Karpas-422 (cell line): ENCODE measurements around the gene NISCH. TPM values are rescaled to one million over a fixed set of nuclear protein-coding genes. Genes with fewer than 3 reads are reported as not detected.

Experiments used
- DNase-seq: peaks from one replicate; pipeline ENCODE4 v3.0.0-alpha.2; 2015
- H2AFZ ChIP-seq: fragments of 200-600 bp; sonication (generic); 2 replicates; pipeline ENCODE4 v1.6.1; 2014; ENCODE audit warnings: antibody characterized with exemption, low read length, mixed read lengths
- H3K27ac ChIP-seq: fragments of 200-600 bp; sonication (generic); 2 replicates; pipeline ENCODE4 v1.5.1; 2014; ENCODE audit warnings: mild to moderate bottlenecking, low read length, moderate library complexity
- H3K27me3 ChIP-seq: fragments of 200-600 bp; sonication (generic); 2 replicates; pipeline ENCODE4 v1.6.1; 2014; ENCODE audit warnings: low read length, mixed read lengths
- H3K36me3 ChIP-seq: fragments of 200-600 bp; sonication (generic); 2 replicates; pipeline ENCODE4 v1.6.1; 2014; ENCODE audit warnings: low read length, mixed read lengths; ENCODE audit not compliant: insufficient read depth
- H3K4me1 ChIP-seq: fragments of 200-600 bp; sonication (generic); 2 replicates; pipeline ENCODE4 v1.6.1; 2014; ENCODE audit warnings: mild to moderate bottlenecking, low read length, mixed read lengths
- H3K4me2 ChIP-seq: fragments of 200-600 bp; sonication (generic); 2 replicates; pipeline ENCODE4 v1.6.1; 2014; ENCODE audit warnings: low read length, low read depth, mild to moderate bottlenecking; ENCODE audit not compliant: poor library complexity, severe bottlenecking
- H3K4me3 ChIP-seq: fragments of 200-600 bp; sonication (generic); 2 replicates; pipeline ENCODE4 v1.5.1; 2014; ENCODE audit warnings: mild to moderate bottlenecking, antibody characterized with exemption, low read length, mixed read lengths
- H3K79me2 ChIP-seq: fragments of 200-600 bp; sonication (generic); 2 replicates; pipeline ENCODE4 v1.6.1; 2014; ENCODE audit warnings: mild to moderate bottlenecking, low read length, mixed read lengths
- H3K9ac ChIP-seq: fragments of 200-600 bp; sonication (generic); 2 replicates; pipeline ENCODE4 v1.6.0; 2014; ENCODE audit warnings: low read length
- H3K9me2 ChIP-seq: fragments of 200-600 bp; sonication (generic), shearing (Covaris generic); replicated peaks from 2 replicates; pipeline ENCODE4 v1.6.0; 2014; ENCODE audit warnings: mild to moderate bottlenecking, low read length, moderate library complexity; ENCODE audit not compliant: insufficient read depth
- H3K9me3 ChIP-seq: fragments of 300-700, 200-600 bp; sonication (generic); 2 replicates; pipeline ENCODE4 v1.6.1; 2014; ENCODE audit warnings: low read length, mixed read lengths
- H4K20me1 ChIP-seq: fragments of 200-600 bp; sonication (generic); 2 replicates; pipeline ENCODE4 v1.6.1; 2014; ENCODE audit warnings: mild to moderate bottlenecking, antibody characterized with exemption, low read length, low read depth; ENCODE audit not compliant: insufficient read depth
- total RNA-seq: library from RNA; depleted of rRNA; stranded (reverse); fragments of >200 nt; shearing (Covaris generic); gene quantifications from 2 replicates; pipeline ENCODE4 v1.2.3, GENCODE V29; 2014; ENCODE audit warnings: low replicate concordance

Gene NISCH
- total RNA-seq, 1 experiment from 2014 or later = 44.2 TPM

DNA sequence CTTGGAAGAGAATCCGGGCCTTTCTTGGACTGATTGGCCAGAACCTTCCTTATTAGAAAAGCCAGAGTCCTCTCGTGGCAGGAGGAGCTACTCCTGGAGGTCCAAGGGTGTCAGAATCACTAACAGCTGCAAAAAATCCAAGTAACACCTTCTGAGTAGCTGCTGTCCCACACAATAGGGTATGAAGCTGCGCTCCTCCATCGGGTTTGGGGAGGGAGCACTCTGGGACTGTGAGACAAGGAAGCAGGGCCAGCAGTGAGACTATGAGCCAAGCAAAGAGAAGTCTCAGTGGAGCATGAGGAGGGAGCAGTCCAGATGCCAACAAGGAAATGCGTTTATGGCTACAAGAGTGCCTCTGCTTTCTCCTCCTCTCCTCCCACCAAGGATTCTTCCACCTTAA is 32.2 kb upstream of the NISCH start:
- Histone ChIP-seq H3K9ac (no peak overlapping the region), H3K4me2 (no peak overlapping the region), H3K4me3 (no peak overlapping the region), H3K9me2 (no peaks in the 10 kb centered on the region), H3K9me3 (no peaks in the 10 kb centered on the region), H3K4me1 (no peaks in the 10 kb centered on the region), H3K79me2 (no peaks in the 10 kb centered on the region), H3K36me3 (no peaks in the 10 kb centered on the region), H3K27me3 (no peaks in the 10 kb centered on the region; the same call in 1 of the 2 replicates), H4K20me1 (no peaks in the 10 kb centered on the region; the same call in 1 of the 2 replicates), H2AFZ (no peak overlapping the region), H3K27ac (no peak overlapping the region)
- DNase-seq = no peak

DNA sequence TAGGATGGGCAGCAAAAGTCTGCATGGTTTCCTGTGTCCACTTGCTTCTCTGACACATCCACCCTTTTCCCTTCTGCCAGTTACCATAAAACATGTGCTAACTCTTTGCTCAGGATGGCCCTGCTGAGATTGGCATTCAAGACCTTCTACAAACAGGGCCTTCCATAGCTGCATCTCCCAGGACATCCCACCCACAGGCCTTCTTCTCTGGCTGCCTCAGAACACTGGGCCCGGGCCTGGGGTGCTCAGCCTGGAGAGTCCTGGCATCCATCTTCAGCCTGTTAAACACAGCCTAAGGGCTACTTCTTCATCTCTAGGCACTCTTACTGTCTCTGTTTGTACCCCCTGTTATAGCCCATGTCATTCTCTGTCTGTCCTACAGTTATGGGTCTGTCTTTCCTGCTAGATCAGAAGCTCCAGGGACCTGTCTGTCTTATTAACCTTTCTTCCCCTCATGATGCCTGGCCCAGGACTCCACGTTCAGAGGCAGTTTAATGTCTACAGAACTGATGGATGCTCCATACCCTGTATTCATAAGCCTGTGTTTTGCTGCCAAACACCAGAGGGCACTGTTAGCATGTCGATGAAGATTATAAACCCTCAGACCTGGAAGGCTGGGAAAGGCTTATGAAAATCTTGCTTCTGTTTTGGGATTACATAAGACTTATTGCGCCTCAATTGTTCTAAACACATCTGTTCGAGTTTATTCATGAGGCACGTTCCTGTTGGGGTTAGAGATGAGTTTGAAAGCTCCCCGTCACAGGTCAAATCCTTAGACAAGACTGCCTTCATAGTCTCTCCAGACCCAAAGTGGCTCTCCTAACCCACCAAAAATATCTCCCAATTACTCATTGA is 27.0 kb upstream of the NISCH start:
- no peaks in the 10 kb centered on the region for H3K36me3 ChIP-seq
- DNase-seq = peak; percentile 80
- H4K20me1 ChIP-seq = no peaks in the 10 kb centered on the region; the same call in 1 of the 2 replicates
- H3K9me2 ChIP-seq = no peaks in the 10 kb centered on the region
- no peak overlapping the region for H3K4me3 ChIP-seq
- H3K27me3 ChIP-seq = no peaks in the 10 kb centered on the region; the same call in 1 of the 2 replicates
- peaks cover 4% of the 10 kb centered on the region; the same call in 1 of the 2 replicates for H3K4me1 ChIP-seq
- no peaks in the 10 kb centered on the region for H3K79me2 ChIP-seq
- H3K9me3 ChIP-seq = no peaks in the 10 kb centered on the region
- no peak overlapping the region for H3K4me2 ChIP-seq
- H3K27ac ChIP-seq = no peak overlapping the region
- no peak overlapping the region for H2AFZ ChIP-seq
- no peak overlapping the region for H3K9ac ChIP-seq

DNA sequence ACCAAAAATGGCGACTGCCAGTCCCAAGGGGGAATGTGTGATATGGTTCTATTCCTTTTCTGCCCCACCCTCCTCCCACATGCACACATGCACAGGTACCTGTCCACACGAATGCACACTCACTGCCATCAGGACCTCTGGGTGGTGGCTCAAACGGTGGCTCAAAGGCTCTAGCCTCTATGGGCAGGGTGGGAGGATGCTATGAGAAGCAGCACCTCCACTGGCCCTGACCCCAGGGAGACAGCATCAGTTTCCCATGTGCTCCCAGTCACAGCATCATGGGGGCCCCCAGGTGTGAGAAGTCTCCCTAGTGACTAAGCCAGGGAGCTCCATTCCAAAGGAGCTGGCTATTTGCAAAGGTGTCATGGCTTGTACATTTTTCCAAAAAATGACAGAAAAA is 26.4 kb upstream of the NISCH start:
- Histone ChIP-seq H2AFZ (no peak overlapping the region), H3K36me3 (no peaks in the 10 kb centered on the region), H3K9ac (no peak overlapping the region), H3K9me3 (no peaks in the 10 kb centered on the region), H4K20me1 (no peaks in the 10 kb centered on the region; the same call in 1 of the 2 replicates), H3K27ac (no peak overlapping the region), H3K4me2 (no peak overlapping the region), H3K27me3 (no peaks in the 10 kb centered on the region; the same call in 1 of the 2 replicates), H3K9me2 (no peaks in the 10 kb centered on the region), H3K4me3 (no peak overlapping the region), H3K4me1 (peaks cover 4% of the 10 kb centered on the region; the same call in 1 of the 2 replicates), H3K79me2 (no peaks in the 10 kb centered on the region)
- no peak for DNase-seq

DNA sequence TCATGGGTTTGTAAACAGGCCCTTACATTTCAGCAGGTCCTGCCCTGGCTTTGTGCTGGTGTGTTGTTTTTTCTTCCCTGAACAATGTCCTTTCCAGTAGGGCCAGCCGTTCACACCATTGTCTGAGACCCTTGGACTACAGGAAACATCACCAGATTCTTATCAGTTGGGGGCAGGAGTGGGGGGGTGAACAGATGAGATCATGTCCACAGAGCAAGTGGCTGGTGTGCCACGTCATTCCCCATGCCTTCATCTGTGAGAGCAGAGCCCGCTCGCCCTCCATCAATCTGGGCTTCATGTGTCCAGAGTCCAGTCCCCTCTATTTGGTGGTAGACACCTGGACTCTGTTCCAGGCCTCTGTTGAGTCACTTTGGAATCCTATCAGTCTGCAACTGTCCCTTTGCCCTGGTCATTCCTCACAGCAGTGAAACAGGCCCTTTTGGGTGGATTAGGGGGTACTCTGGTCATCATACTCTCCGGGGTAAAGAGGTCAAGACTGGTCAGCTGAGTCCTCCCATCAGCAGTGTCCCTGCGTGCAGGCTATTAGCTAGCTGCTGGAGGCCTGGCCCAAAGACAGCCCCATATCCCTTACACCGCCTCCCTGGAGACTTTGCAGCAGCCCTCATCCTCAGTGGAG is 25.5 kb upstream of the NISCH start:
- no peak overlapping the region for H3K4me2 ChIP-seq
- H3K27ac ChIP-seq = no peak overlapping the region
- H3K4me1 ChIP-seq = peaks cover 4% of the 10 kb centered on the region; the same call in 1 of the 2 replicates
- no peak overlapping the region for H3K4me3 ChIP-seq
- no peaks in the 10 kb centered on the region for H3K9me2 ChIP-seq
- no peaks in the 10 kb centered on the region; the same call in 1 of the 2 replicates for H3K27me3 ChIP-seq
- no peaks in the 10 kb centered on the region for H3K9me3 ChIP-seq
- no peaks in the 10 kb centered on the region for H3K79me2 ChIP-seq
- DNase-seq = no peak
- no peak overlapping the region for H2AFZ ChIP-seq
- H4K20me1 ChIP-seq = no peaks in the 10 kb centered on the region; the same call in 1 of the 2 replicates
- H3K9ac ChIP-seq = no peak overlapping the region
- no peaks in the 10 kb centered on the region for H3K36me3 ChIP-seq

DNA sequence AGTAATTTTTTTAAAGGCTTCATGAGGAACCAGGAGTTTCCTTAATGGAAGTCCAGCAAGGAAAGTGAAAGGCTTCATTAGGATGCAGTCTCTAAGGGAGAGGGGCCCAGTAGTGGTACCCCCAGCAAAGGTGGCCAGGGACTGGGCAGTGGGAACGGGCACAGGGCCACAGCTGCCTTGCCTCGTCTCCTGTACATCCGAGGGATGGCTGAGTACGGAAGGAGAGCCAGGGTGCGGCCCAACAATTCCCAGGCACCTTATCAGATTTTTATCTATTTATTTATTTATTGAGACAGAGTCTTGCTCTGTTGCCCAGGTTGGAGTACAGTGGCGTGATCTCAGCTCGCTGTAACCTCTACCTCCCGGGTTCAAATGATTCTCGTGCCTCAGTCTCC is 25.0 kb upstream of the NISCH start:
- H3K27me3 ChIP-seq = no peaks in the 10 kb centered on the region; the same call in 1 of the 2 replicates
- no peaks in the 10 kb centered on the region for H3K79me2 ChIP-seq
- H2AFZ ChIP-seq = no peak overlapping the region
- H3K9ac ChIP-seq = no peak overlapping the region
- H4K20me1 ChIP-seq = no peaks in the 10 kb centered on the region; the same call in 1 of the 2 replicates
- no peak for DNase-seq
- H3K36me3 ChIP-seq = no peaks in the 10 kb centered on the region
- H3K9me2 ChIP-seq = no peaks in the 10 kb centered on the region
- no peaks in the 10 kb centered on the region for H3K9me3 ChIP-seq
- H3K4me2 ChIP-seq = no peak overlapping the region
- H3K27ac ChIP-seq = no peak overlapping the region
- H3K4me3 ChIP-seq = no peak overlapping the region
- H3K4me1 ChIP-seq = peaks cover 4% of the 10 kb centered on the region; the same call in 1 of the 2 replicates

DNA sequence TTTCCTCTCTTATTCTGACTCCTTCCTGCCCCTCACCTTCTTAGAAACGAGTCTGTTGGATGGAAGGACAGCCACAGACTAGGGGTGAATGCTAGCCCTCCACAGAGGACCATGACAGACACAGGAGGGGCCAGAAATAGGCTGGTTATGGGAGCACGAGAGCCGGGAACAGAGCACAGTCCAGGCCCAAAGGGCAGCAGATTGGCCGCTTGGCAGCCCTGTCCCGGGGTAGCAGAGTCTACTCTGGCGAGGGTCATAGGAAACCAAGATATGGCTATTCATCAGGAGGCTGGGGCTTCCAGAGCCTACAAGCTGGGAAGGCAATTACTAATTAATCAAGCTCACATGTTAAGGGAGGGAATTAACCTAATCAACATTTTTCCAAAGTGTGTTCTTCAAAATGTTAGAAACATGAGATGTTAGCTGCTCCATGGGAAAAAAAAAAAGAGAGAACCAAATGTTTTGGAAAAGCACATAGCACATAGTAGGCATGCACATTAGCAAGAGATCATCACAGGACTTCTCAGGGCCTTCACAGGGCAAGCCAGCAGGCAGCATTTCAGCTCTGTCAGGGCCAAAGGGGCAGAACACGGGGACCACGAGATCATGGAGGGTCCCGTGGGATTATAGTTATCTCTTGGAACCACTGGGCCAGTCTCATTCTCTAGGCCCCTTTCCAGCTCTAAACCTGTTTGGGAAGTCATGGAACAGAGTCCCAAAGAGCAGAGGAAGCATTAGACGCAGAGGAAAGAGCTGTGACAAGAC is 23.8 kb upstream of the NISCH start:
- Histone ChIP-seq H3K4me1 (peaks cover 4% of the 10 kb centered on the region; the same call in 1 of the 2 replicates), H3K27me3 (no peaks in the 10 kb centered on the region; the same call in 1 of the 2 replicates), H4K20me1 (no peaks in the 10 kb centered on the region; the same call in 1 of the 2 replicates), H2AFZ (no peak overlapping the region), H3K9ac (no peak overlapping the region), H3K27ac (no peak overlapping the region), H3K4me3 (no peak overlapping the region), H3K9me3 (no peaks in the 10 kb centered on the region), H3K4me2 (no peak overlapping the region), H3K79me2 (no peaks in the 10 kb centered on the region), H3K36me3 (no peaks in the 10 kb centered on the region), H3K9me2 (no peaks in the 10 kb centered on the region)
- DNase-seq = no peak

DNA sequence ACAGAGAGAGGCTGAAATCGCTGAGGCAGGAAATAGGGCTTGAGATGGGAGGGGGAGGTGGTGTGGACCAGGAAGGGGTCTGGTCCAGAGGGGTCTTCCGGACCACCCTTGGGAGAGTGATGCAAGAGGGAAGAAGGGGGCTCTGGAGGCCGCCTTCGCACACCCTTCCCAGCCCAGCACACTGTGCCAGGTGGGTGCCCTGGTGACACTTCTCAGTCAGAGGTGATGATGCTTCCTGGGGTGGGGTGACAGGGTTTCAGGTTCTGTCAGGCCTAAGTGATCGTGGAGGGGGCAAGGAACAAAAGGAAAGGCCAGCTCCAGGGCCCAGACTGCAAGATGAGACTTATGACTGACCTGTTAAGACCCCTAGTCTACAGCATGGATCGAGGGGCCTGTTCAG is 23.2 kb upstream of the NISCH start:
- H2AFZ ChIP-seq = no peak overlapping the region
- no peaks in the 10 kb centered on the region; the same call in 1 of the 2 replicates for H4K20me1 ChIP-seq
- H3K36me3 ChIP-seq = no peaks in the 10 kb centered on the region
- no peak for DNase-seq
- H3K9me3 ChIP-seq = no peaks in the 10 kb centered on the region
- no peak overlapping the region for H3K4me2 ChIP-seq
- no peak overlapping the region for H3K4me3 ChIP-seq
- H3K79me2 ChIP-seq = no peaks in the 10 kb centered on the region
- H3K27me3 ChIP-seq = no peaks in the 10 kb centered on the region; the same call in 1 of the 2 replicates
- H3K9me2 ChIP-seq = no peaks in the 10 kb centered on the region
- peaks cover 4% of the 10 kb centered on the region; the same call in 1 of the 2 replicates for H3K4me1 ChIP-seq
- no peak overlapping the region for H3K9ac ChIP-seq
- H3K27ac ChIP-seq = no peak overlapping the region
